ENCODE measurements around the gene PTPRK.

Gene PTPRK

GRCh38 chr6:128284128-128284527, 236.3 kb downstream of the PTPRK start:
- no peak for DNase-seq (ENCODE audit: low read depth)
- TF ChIP-seq, protein P1, sequence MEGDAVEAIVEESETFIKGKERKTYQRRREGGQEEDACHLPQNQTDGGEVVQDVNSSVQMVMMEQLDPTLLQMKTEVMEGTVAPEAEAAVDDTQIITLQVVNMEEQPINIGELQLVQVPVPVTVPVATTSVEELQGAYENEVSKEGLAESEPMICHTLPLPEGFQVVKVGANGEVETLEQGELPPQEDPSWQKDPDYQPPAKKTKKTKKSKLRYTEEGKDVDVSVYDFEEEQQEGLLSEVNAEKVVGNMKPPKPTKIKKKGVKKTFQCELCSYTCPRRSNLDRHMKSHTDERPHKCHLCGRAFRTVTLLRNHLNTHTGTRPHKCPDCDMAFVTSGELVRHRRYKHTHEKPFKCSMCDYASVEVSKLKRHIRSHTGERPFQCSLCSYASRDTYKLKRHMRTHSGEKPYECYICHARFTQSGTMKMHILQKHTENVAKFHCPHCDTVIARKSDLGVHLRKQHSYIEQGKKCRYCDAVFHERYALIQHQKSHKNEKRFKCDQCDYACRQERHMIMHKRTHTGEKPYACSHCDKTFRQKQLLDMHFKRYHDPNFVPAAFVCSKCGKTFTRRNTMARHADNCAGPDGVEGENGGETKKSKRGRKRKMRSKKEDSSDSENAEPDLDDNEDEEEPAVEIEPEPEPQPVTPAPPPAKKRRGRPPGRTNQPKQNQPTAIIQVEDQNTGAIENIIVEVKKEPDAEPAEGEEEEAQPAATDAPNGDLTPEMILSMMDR (IDR thresholded peaks at IDR 0.05; ENCODE audit: low read depth, low read length, missing control alignments), result no peak
- no peak overlapping the region for H3K4me3 ChIP-seq (ENCODE audit: low read depth, low read length)

DNA sequence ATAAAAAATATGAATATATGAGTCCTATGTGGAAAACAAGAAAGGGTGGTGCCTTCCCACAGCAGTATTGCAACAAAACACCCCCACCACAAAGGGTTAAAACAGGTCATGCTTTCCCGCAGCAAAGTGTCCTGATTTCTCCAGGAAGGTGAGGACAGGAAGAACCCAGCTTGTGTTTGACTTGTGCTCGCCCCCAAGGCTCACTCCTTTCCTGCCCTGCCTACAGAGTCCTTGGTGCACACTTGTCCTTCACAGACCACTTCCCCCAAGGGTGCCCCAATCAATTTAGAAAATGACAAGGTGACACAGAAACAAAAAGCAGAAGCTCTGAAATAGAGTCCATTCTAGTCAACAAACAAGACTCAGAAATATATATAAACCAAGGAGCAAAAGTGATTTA, 237.4 kb downstream of the PTPRK start:
- TF ChIP-seq, protein P1 (IDR thresholded peaks at IDR 0.05; ENCODE audit: low read depth, low read length, missing control alignments), result no peak
- no peak for DNase-seq (ENCODE audit: low read depth)
- H3K4me3 ChIP-seq (ENCODE audit: low read depth, low read length), result no peak overlapping the region

DNA sequence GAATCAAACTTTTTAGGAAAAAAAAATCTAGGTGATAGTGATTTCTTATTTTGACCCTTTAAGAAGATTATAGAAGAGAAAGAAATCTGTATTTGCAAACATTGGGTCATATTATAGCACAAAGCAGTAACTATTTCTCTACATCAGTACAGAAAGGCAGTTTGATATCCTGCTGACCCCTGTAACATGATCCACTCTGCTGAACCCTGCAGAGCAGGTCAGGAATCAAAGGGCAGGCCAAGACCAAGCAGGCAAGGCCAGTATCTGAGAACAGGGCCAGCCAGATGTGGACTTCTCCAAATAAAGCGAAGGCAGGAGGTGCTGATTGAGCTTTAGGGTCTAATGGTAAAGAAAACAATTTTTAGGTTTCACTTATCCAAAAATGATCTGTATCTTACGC, 239.4 kb downstream of the PTPRK start:
- H3K4me3 ChIP-seq (ENCODE audit: low read depth, low read length), result no peak overlapping the region
- TF ChIP-seq, protein P1 (IDR thresholded peaks at IDR 0.05; ENCODE audit: low read depth, low read length, missing control alignments), result no peak
- DNase-seq (ENCODE audit: low read depth), result no peak

GRCh38 chr6:128280066-128280465, 240.3 kb downstream of the PTPRK start:
- TF ChIP-seq, protein P1 (IDR thresholded peaks at IDR 0.05; ENCODE audit: low read depth, low read length, missing control alignments), result no peak
- no peak overlapping the region for H3K4me3 ChIP-seq (ENCODE audit: low read depth, low read length)
- DNase-seq (ENCODE audit: low read depth), result no peak

GRCh38 chr6:128278836-128279235, 241.6 kb downstream of the PTPRK start:
- H3K4me3 ChIP-seq (ENCODE audit: low read depth, low read length), result no peak overlapping the region
- TF ChIP-seq, protein P1 (IDR thresholded peaks at IDR 0.05; ENCODE audit: low read depth, low read length, missing control alignments), result no peak
- DNase-seq (ENCODE audit: low read depth), result no peak

- DNase-seq (ENCODE audit: low read depth), result no peak
- no peak overlapping the region for H3K4me3 ChIP-seq (ENCODE audit: low read depth, low read length)
- TF ChIP-seq, protein P1 (IDR thresholded peaks at IDR 0.05; ENCODE audit: low read depth, low read length, missing control alignments), result no peak
Measured at GRCh38 chr6:128277379-128277778, 243.0 kb downstream of the PTPRK start.

DNA sequence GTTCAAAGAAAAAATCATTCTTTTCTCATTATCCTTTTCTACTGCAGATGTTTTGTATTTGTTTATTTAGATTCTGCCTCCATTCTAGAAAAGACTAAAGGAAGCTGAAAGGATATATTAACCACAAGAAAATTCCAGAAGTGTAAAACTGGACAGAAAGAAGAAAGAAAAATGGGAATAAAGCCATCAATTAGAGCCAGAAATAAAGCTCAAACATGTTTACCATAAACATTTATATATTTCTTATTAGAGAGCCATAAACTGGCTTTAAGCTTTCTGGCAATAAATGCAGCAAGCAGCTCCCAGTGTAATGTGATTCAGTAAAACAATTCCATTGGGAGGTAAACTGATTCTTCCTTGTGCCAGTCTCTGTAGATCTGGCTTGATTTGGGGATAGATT, 244.1 kb downstream of the PTPRK start:
- no peak for DNase-seq (ENCODE audit: low read depth)
- TF ChIP-seq, protein P1 (IDR thresholded peaks at IDR 0.05; ENCODE audit: low read depth, low read length, missing control alignments), result no peak
- H3K4me3 ChIP-seq (ENCODE audit: low read depth, low read length), result no peak overlapping the region
